Epithelial cell of esophagus (primary cell): Measurements from ENCODE around the gene TNS3.

Source experiments
- DNase-seq: peaks from one replicate; pipeline ENCODE4 v3.0.0; 2010; ENCODE audit warnings: low read depth
- H3K4me3 ChIP-seq: 2 replicates; pipeline ENCODE4 v1.5.1; 2011; ENCODE audit warnings: mild to moderate bottlenecking, low read length, control low read depth
- TF ChIP-seq, protein P1 (sequence below): IDR thresholded peaks from 2 replicates; pipeline ENCODE4 v1.5.1; 2011; ENCODE audit warnings: low read depth, mild to moderate bottlenecking, low read length, control low read depth, inconsistent platforms; ENCODE audit not compliant: insufficient read depth; ENCODE audit errors: missing control alignments

The TNS3 gene

DNA sequence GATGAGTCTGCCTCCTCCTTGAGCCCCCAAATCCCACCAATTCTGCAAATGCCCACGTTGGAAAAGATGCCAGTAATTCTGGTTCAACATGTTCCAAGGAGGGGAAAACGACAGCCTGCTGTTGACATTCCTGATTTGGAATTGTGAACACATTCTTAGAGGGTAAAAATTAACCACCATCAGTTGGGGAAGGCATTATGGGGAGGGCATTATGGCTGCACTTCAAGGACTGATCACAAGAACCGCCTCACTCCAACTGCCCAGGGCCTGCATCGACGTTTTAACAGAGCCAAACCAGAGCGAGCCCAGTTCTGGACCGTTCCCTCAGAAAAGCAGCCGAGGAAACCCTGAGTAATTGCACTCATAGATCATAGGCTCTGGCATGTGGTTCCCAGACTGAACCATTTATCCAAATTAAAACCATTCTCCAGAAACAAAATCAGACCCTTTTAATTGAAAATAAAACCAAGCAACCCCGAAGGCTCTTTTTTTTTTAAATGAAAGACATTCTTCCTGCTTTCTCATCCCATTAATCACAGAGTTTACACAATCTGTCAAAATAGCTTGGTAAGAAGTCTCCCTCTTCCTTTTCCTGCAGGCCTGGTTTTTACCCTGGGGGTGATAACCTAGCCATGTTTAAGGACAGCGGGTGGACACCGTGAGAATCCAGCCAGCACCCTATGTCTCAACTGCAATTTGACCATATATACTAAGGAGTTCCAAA is 8.0 kb downstream of the TNS3 start:
- no peak overlapping the region for H3K4me3 ChIP-seq
- TF ChIP-seq, protein P1, sequence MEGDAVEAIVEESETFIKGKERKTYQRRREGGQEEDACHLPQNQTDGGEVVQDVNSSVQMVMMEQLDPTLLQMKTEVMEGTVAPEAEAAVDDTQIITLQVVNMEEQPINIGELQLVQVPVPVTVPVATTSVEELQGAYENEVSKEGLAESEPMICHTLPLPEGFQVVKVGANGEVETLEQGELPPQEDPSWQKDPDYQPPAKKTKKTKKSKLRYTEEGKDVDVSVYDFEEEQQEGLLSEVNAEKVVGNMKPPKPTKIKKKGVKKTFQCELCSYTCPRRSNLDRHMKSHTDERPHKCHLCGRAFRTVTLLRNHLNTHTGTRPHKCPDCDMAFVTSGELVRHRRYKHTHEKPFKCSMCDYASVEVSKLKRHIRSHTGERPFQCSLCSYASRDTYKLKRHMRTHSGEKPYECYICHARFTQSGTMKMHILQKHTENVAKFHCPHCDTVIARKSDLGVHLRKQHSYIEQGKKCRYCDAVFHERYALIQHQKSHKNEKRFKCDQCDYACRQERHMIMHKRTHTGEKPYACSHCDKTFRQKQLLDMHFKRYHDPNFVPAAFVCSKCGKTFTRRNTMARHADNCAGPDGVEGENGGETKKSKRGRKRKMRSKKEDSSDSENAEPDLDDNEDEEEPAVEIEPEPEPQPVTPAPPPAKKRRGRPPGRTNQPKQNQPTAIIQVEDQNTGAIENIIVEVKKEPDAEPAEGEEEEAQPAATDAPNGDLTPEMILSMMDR = no peak
- peak; percentile 80 for DNase-seq

GRCh38 chr7:47572939-47573757 is 8.8 kb downstream of the TNS3 start:
- TF ChIP-seq, protein P1 = no peak

GRCh38 chr7:47572094-47572445 is 9.8 kb downstream of the TNS3 start:
- DNase-seq = no peak
- TF ChIP-seq, protein P1 = no peak
- H3K4me3 ChIP-seq = no peak overlapping the region

More at GRCh38 chr7:47572939-47573757, 8.8 kb downstream of the TNS3 start:
- DNase-seq = no peak
- H3K4me3 ChIP-seq = no peak overlapping the region

- TF ChIP-seq, protein P1 = no peak
- H3K4me3 ChIP-seq = no peak overlapping the region
- peak; percentile 61 for DNase-seq
Measured at GRCh38 chr7:47571331-47572093, 10.4 kb downstream of the TNS3 start.

GRCh38 chr7:47570649-47571050 is 11.3 kb downstream of the TNS3 start:
- no peak for DNase-seq
- TF ChIP-seq, protein P1 = no peak
- no peak overlapping the region for H3K4me3 ChIP-seq

DNA sequence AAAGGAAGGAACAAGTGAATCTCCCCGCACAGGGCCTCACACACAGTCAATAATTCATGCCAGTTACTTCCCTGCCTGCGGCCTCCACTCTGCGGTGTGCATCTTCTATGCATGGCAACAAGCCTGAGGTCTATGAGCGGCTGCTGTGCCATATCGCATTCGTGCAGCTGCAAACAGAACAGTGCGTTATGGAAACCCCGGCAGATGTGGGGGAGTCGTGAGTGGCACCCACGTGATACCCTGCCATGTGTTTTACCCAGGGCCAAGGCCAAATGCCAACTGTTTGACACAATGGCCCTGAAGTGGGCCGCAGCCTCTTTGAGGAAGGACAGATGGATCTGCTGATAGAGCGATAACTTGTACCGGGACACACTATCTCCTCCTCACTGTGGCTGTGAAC is 13.4 kb downstream of the TNS3 start:
- DNase-seq = no peak
- no peak overlapping the region for H3K4me3 ChIP-seq
- TF ChIP-seq, protein P1 = no peak
